NT2/D1 (cell line): ENCODE results near the gene PLD5.

Experiments used
- SUZ12 ChIP-seq: IDR thresholded peaks from 2 replicates; pipeline ENCODE4 v1.6.1; 2011; ENCODE audit not compliant: insufficient read length, insufficient read depth; ENCODE audit errors: extremely low read depth
- YY1 ChIP-seq: IDR thresholded peaks from 2 replicates; pipeline ENCODE4 v1.6.1; 2011; ENCODE audit not compliant: insufficient read length, insufficient read depth
- ZNF274 ChIP-seq: IDR thresholded peaks from 2 replicates; pipeline ENCODE4 v1.6.1; 2011; ENCODE audit warnings: mild to moderate bottlenecking, low read depth, low read length

GRCh38 chr1:242211254-242212022 lies 313.1 kb downstream of the PLD5 start:
- TF ChIP-seq YY1 (no peak), SUZ12 (no peak), ZNF274 (no peak)
